AG08396 (cell line): ENCODE data around the gene KCNQ2.
A peak's percentile ranks its signal among the peaks of the same experiment; 100 is the strongest.
"Not testable (repeated sequence)": the region's sequence is repeated elsewhere in the genome, so short reads cannot be mapped to it uniquely, and the experiment has no call there.

ENCODE experiments used
- DNase-seq: peaks from one replicate; pipeline ENCODE4 v3.0.0; 2012; ENCODE audit warnings: low spot score, mixed read lengths

KCNQ2 gene

GRCh38 chr20:63471981-63472831, at the start of gene KCNQ2:
TSS of gene KCNQ2 (minus strand) at chr20:63472655. CDS start at chr20:63472463, 192 bp downstream.
- no peak for DNase-seq

DNA sequence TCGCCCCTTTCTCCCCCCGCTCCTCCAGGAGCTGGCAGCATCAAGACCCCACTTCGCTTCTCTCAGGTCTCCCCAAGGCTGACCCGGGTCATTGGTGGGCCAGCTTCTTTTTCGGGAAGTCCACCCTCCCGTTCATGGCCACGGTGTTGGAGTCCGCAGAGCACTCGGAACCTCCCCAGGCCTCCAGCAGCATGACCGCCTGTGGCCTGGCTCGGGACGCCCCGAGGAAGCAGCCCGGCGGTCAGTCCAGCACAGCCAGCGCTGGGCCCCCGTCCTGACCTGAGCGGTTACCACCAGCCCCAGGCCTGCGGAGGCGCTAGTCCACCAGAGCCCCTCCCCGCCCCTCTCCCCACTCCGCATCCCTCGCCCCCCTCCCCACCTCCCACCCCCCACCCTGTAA, 49.1 kb upstream of the KCNQ2 start:
- no peak for DNase-seq

GRCh38 chr20:63520934-63521601, 48.6 kb upstream of the KCNQ2 start:
- peak; percentile 91 for DNase-seq

- peak; percentile 100 for DNase-seq
Observed at GRCh38 chr20:63520504-63520933, 48.1 kb upstream of the KCNQ2 start, which contains the start of gene PPDPF. TSS of gene PPDPF (plus strand) at chr20:63520765. CDS start at chr20:63521309, 544 bp downstream.

- DNase-seq: peak; percentile 76
Observed at GRCh38 chr20:63519668-63520503, 47.4 kb upstream of the KCNQ2 start.

GRCh38 chr20:63518946-63519667, 46.7 kb upstream of the KCNQ2 start:
- no peak for DNase-seq

DNA sequence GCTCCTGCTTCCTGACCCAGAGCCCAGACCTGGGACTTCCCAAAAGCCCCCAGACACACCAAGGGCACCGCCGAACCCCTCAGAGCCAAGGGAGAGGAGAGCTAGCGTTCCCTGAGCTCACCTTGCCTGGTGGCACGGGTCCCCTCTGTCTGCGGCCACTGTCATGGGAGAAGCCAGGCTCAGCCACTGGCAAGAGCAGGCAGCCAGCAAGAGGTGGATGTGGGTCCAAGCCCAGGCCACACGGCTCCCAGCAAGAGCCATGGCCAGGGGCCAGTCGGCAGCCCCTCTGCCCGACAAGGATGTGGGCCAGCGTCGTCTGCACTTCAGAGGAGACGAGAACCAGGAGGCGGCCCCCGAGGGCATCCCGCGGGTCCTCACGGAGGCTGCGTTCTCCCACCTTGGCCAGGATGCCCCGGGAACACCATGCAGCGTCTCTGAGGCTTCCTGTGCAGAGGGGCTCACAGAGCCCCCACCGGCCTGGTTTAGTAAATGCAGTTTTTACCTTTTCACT, 46.0 kb upstream of the KCNQ2 start:
- no peak for DNase-seq

DNA sequence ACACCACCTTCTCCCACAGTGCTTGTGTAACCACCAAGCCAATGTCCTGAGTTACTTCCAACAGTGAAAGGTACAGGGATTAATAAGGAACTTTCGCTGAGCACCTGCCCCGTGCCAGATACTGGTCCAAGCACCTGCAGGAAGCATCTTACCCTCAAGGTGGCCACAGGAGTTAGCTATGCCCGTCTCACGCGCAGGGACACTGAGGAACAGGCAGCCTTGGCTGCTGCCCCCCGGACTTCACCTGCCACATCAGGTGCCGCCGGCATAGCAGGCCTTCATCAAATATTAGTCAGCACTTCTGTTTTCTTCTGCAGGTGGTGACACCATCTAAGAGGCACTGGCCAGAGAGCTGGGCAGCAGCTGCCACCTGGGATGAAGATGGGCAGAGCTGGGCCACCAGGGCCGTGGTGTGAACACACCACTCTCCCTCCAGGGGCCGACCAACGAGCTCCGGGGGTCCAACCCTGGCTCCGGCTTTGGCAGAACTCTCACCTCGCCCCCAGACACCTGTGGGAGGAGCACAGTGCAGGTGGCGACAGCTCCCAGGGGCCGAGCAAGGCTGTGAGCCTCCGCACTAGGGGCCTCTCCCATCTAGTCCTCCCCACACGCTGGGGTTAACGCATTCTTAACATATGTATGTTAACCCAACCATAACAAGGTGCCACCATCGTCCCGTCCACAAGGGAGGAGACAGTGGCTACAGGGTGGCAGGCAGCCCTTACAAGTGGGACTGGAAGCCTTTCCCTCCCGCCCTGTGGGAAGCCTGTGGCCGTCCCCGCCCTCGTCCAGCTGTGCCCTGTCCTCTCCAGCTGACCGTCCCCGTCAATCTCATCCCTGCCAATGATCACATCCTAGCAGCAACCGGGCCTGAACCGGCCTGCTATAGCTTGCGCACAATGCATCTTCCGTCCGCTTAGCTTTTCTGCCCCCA, 45.2 kb upstream of the KCNQ2 start:
- DNase-seq: no peak

DNA sequence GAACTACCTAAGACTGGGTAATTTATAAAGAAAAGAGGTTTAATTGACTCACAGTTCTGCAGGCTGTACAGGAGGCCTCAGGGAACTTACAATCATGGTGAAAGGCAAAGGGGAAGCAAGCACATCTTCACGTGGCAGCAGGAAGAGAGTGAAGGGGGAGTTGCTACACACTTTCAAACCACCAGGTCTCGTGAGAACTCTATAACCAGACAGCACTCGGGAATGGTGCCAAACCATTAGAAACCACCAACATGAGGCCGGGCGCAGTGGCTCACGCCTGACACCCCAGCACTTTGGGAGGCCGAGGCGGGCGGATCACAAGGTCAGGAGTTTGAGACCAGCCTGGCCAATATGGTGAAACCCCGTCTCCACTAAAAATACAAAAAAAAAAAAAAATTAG, 42.1 kb upstream of the KCNQ2 start:
- DNase-seq: not testable (repeated sequence)

- no peak for DNase-seq
Observed at GRCh38 chr20:63513207-63513606, 40.8 kb upstream of the KCNQ2 start.

GRCh38 chr20:63509088-63509564, 36.7 kb upstream of the KCNQ2 start:
- no peak for DNase-seq

GRCh38 chr20:63508072-63508768, 35.8 kb upstream of the KCNQ2 start:
- DNase-seq: no peak

- no peak for DNase-seq
Observed at GRCh38 chr20:63507083-63507743, 34.8 kb upstream of the KCNQ2 start.

DNA sequence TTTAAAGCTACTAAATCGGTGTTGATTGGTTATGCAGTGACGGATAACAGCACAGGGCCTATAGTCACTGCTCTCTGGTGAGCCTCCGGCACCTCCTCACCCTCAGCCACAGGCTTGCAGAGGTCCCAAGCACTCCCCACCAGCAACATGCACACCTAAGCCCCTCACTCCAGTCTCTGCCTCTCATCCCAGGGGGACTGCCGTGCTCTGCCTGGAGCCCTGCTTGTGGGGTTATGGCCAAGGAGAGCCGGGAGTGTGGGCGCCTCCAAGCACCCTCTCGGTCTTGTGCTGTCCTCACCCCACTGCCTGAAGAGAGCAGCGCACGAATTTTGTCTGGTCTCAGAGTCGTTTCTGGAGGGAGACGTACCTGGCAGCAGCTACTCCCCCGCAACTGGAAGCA, 33.3 kb upstream of the KCNQ2 start:
- DNase-seq: no peak

DNA sequence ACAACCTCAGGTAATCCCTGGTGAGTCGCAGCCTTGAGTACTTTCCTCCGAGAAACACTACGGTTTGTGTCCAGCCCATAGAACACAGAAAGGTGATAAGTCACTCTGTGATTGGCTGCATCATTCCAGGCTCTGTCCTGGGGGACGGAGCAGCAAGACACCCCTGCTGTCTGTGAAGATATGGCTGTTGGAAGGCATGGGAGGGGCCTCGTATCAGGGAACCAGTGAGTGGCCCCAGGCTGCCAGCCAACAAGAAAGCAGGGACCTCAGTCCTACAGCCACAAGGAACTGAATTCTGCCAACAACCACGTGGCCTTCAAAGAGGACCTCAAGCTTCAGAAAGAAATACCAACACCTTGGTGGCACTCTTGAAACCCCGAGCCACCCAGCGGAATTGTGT, 32.8 kb upstream of the KCNQ2 start:
- no peak for DNase-seq

DNA sequence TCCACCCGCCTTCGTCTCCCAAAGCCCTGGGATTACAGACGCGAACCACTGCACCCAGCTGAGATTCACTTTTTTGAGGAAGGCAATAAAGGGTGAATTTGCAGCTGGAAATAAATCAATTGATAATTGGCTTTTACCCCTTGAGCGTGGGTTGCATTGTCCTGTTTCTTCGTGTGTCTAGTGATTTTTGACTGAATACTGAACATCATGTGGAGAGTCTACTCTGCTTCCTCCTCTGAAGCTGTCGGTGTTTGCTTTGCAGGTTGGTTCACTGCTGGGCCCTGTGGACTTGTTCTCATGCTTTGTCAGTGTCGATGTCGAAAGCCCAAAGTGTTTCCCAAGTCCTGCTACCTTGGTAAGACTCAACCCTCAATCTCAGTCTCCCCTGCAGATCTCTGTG, 32.2 kb upstream of the KCNQ2 start:
- no peak for DNase-seq

DNA sequence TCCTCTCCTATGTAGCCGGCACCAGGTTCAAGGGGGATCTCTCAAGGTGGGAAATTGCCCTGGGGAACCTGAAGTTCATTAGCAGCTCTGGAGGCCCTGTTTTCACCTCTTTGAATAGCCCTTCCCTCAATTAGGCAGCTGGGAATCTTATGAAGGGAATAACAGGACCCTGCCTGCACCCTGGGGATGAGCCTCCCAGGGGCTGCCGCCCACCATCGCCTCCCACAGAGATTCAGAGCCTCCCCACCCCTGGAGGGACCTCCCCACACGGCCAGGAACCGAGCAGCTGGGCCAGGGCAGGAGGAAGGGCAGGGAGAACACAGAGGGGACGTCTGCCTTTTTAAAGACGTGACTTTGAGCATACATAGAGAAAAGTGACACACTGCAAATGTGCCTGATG, 31.1 kb upstream of the KCNQ2 start:
- no peak for DNase-seq

DNA sequence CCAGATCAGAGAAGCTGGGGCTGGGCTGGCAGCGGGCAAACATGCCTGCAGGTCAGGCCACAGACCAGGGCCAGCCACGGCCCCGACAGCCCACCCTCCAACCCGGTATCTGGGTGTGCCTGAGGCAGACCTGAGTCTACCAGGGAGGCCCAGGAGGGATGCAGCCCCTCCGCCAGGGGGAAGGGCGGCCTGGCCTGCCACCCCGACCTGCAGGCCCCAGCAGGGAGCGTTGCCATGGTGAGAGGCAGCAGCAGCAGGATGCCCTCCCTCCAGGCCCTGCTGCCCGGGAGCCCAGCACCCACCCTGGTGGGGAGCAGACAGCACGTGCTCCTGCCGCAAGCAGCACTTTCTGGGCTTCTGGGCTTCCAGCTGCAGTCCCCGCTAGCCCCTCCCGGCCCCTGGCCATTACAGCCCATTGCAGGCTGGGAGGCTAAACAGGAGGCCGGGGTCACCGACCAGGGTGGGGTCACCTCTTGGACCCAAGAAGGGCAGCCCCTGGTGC, 30.3 kb upstream of the KCNQ2 start:
- no peak for DNase-seq
